SK-N-MC (cell line): ENCODE results near the gene PCED1B.

Experiments
- DNase-seq: peaks from one replicate; pipeline ENCODE4 v3.0.0-alpha.2; 2011; ENCODE audit warnings: low read depth, low spot score
- H3K27ac ChIP-seq: fragments of 200-600 bp; sonication (generic); 2 replicates; pipeline ENCODE4 v1.5.1; 2016; ENCODE audit warnings: mixed run types
- H3K36me3 ChIP-seq: fragments of 200-600 bp; sonication (generic); 2 replicates; pipeline ENCODE4 v1.6.1; 2017; ENCODE audit warnings: antibody characterized with exemption, low read length, mixed read lengths; ENCODE audit not compliant: insufficient read depth
- H3K4me3 ChIP-seq: fragments of 200-600 bp; sonication (generic); 2 replicates; pipeline ENCODE4 v1.5.1; 2016
- H3K9ac ChIP-seq: fragments of 200-600 bp; sonication (generic); 2 replicates; pipeline ENCODE4 v1.8.0; 2017; ENCODE audit warnings: mixed run types, mixed read lengths; ENCODE audit not compliant: insufficient read length
- H3K9me3 ChIP-seq: fragments of 200-600 bp; sonication (generic); 2 replicates; pipeline ENCODE4 v1.6.1; 2017; ENCODE audit warnings: low read depth, mild to moderate bottlenecking, antibody characterized with exemption, low read length, moderate library complexity, mixed read lengths
- EZH2 ChIP-seq: fragments of 200-600 bp; sonication (generic); IDR thresholded peaks from one replicate; pipeline ENCODE4 v1.6.1; 2017; ENCODE audit warnings: antibody characterized with exemption
- FOXP2 ChIP-seq: optimal IDR thresholded peaks from 2 replicates; pipeline ENCODE3; 2011; ENCODE audit warnings: mild to moderate bottlenecking, moderate library complexity; ENCODE audit not compliant: insufficient read depth; ENCODE audit errors: extremely low read length, control extremely low read depth
- POLR2AphosphoS5 ChIP-seq: IDR thresholded peaks from 2 replicates; pipeline ENCODE4 v1.6.1; 2012; ENCODE audit warnings: mild to moderate bottlenecking, low read depth, low read length, borderline replicate concordance

The PCED1B gene

GRCh38 chr12:47075192-47076084 is 4.0 kb upstream of the PCED1B start:
- H3K36me3 ChIP-seq = no peaks in the 10 kb centered on the region
- no peaks in the 10 kb centered on the region for H3K9me3 ChIP-seq
- no peak overlapping the region for H3K27ac ChIP-seq
- H3K9ac ChIP-seq = no peak overlapping the region
- TF ChIP-seq EZH2 (no peak), POLR2AphosphoS5 (no peak), FOXP2 (no peak)
- no peak for DNase-seq
- no peak overlapping the region for H3K4me3 ChIP-seq

DNA sequence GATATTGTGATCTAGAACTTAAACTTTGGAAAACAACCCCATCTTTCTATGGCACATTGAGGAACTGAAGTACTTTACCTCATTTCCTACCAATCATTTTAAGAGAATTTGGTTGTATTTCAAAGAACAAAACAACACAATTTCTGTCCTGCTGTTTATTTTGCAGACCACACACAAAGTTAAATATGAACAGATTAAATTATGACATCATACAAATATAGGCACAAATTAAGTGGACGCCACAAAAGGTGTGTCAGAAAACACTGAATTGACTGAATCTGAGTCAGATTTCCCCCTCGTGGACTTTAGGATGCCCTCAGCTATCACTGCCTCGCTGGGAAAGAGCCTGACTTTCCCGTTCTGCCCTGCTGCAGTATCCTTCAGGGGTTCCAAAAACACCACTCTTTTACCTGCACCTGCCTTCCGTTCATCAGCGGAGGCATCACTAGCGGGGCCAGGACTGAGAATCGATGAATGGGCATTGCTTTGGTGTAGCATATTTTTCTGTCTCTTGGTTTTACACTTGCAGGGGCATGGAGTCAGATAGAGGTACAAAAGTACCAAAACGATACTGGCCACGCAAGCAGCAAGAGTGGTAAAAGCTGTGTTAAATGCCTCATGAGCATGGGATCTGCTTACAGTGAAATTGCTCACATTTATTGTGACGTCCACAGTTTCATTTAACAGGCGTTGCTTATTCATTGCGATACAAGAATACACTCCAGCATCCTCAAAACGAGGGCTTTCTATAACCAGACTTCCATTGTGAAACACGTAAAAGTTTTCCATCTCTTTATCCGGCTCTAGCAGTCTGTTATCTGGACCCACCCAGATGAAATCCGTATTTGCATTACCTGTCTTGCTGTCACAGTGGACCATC is 2.0 kb upstream of the PCED1B start:
- no peak overlapping the region for H3K4me3 ChIP-seq
- TF ChIP-seq POLR2AphosphoS5 = no peak
- TF ChIP-seq EZH2 = no peak
- no peak for TF ChIP-seq FOXP2
- H3K9ac ChIP-seq = no peak overlapping the region
- H3K27ac ChIP-seq = no peak overlapping the region
- H3K9me3 ChIP-seq = no peaks in the 10 kb centered on the region
- no peaks in the 10 kb centered on the region for H3K36me3 ChIP-seq
- no peak for DNase-seq

GRCh38 chr12:47078086-47078395 is 1.4 kb upstream of the PCED1B start:
- Histone ChIP-seq H3K4me3 (no peak overlapping the region), H3K36me3 (no peaks in the 10 kb centered on the region), H3K9me3 (no peaks in the 10 kb centered on the region), H3K9ac (no peak overlapping the region), H3K27ac (no peak overlapping the region)
- no peak for DNase-seq
- TF ChIP-seq FOXP2 (no peak), EZH2 (no peak), POLR2AphosphoS5 (no peak)

DNA sequence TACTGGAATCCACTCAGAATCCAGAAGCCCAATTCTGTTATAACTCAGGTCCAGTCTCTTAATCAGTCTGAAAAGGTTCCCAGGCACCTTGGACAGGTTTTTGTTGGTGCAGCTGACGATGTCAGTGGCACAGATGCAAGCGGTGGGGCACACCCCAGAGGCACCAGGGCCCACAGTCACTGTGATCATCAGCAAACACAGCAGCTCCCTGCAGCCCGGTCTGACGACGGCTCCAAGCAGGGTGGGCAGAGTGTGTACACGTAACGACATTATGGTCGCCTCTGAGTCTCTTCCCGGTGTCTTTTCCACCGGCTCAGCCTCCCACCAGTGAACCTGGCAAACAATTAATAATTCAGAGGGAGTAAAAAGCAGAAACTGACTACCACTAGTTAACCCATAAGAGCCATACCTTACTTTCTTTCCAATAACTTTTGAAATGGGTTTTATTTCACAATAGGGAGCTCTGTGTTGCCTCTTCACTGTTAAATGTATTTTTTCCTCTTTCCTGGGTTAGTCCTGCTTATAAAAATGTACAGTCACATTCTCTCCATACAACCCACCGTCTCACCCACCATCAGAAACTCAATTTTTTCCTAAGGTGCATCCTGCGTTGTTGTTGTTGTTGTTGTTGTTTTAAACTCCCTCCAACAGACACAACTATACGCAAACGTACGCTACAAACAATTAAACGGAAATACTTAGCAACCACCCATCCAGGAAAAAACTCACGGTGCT is 521 bp upstream of the PCED1B start:
- Histone ChIP-seq H3K4me3 (peak overlapping the region; percentile 79), H3K27ac (no peak overlapping the region), H3K9ac (no peak overlapping the region), H3K36me3 (no peaks in the 10 kb centered on the region), H3K9me3 (no peaks in the 10 kb centered on the region)
- no peak for DNase-seq
- TF ChIP-seq EZH2 = no peak
- no peak for TF ChIP-seq FOXP2
- no peak for TF ChIP-seq POLR2AphosphoS5

DNA sequence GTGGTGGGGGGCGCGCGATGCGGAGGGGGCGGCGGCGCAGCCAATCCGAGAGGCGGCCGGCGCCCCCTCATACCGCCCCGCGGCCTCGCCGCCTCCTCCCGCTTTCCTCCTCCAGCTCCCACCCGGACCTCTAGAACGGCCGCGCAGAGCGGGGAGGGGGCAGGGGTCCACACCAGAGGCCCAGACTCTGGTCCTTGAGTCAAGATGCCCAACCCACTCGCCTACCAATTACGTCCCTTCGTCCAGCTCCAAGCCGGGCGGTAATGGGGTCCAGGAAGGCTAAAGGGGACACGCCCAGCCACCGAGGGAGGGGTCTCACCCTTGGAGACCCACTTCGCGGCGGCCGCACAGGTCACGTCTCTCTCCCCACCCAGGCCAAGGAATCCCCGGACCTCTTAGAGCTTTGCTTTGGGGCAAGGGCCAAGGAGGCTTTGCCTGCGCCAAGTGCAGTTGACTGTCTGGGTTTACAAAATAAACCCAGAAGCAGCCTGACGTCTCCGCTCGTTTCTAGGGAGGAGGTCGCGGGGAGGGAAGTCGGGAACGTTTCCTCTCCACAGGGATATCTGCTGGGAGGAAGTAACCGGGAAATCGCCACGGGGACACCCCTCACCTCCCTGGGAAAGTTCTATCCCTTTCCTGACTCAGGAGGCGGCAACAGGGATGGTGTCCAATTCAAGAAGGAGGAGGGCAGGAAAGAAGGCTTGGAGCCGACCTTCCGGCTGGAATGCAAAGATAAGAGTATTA is 732 bp downstream of the PCED1B start:
- Histone ChIP-seq H3K36me3 (no peaks in the 10 kb centered on the region), H3K9ac (no peak overlapping the region), H3K9me3 (no peaks in the 10 kb centered on the region), H3K4me3 (peak overlapping the region; percentile 79), H3K27ac (no peak overlapping the region)
- DNase-seq = no peak
- TF ChIP-seq POLR2AphosphoS5 (no peak), EZH2 (no peak), FOXP2 (no peak)

DNA sequence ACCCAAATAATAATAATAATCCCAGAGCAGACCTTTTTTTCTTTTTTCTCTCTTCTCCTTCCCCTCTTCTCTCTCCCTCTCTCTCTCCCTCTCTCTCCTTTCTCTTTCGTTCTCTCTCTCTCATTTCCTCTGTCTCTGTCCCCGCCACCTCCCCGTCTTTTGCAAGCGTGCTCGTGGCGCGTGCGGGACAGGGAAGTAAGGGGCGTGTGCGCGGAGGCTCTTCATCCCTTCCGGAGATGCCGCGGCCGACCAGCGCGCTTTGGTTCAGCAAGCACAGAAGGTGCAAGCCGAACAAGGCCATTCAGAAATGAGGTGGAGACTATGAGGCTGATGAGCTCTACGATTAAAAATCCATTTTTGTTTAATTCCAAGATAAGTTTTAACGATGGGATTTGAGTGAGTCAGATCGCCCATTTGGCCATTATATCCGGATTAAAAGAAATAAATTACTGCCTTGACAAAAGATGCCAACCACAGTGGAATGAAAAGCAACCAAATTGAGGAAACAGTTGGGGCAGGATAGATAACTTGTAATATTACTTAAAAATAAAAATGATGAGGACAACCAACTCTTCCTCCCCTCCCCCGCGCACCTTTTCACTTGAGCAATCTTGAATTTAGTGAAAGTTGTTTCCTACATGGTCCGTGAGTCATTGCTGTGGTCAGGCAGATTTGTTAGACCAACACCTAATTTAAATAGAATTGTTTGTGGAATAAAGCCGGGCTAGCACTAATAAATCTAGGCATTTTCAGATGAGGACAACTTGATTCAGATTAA is 1.5 kb downstream of the PCED1B start:
- Histone ChIP-seq H3K9ac (no peak overlapping the region), H3K4me3 (no peak overlapping the region), H3K9me3 (no peaks in the 10 kb centered on the region), H3K36me3 (no peaks in the 10 kb centered on the region), H3K27ac (no peak overlapping the region)
- TF ChIP-seq POLR2AphosphoS5 (no peak), FOXP2 (no peak), EZH2 (no peak)
- no peak for DNase-seq

GRCh38 chr12:47082283-47082682 is 2.9 kb downstream of the PCED1B start:
- Histone ChIP-seq H3K9ac (no peak overlapping the region), H3K9me3 (no peaks in the 10 kb centered on the region), H3K36me3 (no peaks in the 10 kb centered on the region), H3K27ac (no peak overlapping the region), H3K4me3 (no peak overlapping the region)
- DNase-seq = no peak
- TF ChIP-seq POLR2AphosphoS5 = no peak
- no peak for TF ChIP-seq FOXP2
- TF ChIP-seq EZH2 = no peak
